GM18868 (cell line): ENCODE results near the gene CHST13.

Experiments used
- ATAC-seq: cut with Tn5 transposase; IDR thresholded peaks from one replicate; pipeline ENCODE4 v1.9.1; 2021; ENCODE audit warnings: mild to moderate bottlenecking, moderate library complexity; ENCODE audit not compliant: unreplicated experiment

Gene CHST13

DNA sequence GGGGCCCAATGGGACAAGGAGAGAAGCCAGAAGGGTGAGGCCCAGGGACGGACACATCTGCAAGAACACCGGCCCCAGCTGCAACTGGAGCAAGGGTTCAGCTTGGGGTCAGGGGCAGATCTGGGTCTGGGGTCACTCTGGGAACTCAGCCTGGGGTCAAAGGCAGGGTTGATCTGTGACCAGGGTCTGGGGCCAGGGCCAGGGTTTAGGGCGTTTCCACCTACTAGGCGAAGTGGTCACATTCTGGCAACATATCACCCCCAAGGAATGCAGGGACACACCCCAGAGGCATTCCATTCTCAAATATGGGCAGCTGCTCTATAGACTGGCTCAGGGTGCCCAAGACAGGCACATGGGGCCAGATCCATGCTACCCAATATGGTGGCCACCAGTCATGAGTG is 15.4 kb upstream of the CHST13 start:
- ATAC-seq = no peak

GRCh38 chr3:126509597-126510307 is 14.2 kb upstream of the CHST13 start:
- no peak for ATAC-seq

DNA sequence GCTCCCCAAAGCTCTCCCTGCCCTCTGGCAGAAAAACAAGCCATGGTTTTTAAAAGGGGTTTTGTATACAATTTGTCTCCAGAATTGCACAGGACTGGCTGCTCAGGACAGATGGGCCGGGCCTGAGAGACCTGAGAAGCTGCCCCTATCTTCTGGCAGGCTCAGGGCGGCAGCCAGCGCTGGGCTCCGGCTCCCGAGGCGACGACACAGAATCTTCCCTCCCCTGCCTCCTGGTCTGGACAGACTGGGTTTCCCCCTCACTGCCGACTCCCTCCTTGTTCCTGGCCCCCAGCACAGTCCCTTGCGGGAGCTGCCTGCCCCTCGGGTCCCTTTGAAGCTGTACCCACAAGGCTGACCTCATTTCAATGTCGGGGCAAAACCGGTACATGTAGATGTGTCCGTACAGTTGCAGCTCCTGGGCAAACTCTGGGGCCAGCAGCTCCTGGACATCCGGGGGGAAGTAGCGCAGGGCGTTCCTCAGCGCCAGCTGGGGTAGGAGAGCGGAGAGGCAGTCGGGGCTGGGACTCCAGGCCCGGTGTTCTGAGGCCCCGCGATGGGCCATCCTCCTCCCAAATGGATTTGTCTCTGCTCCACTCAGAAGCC is 13.5 kb upstream of the CHST13 start:
- no peak for ATAC-seq

- no peak for ATAC-seq
Observed at GRCh38 chr3:126511291-126511690, 12.7 kb upstream of the CHST13 start.

GRCh38 chr3:126512026-126512425 is 11.9 kb upstream of the CHST13 start:
- ATAC-seq = no peak

DNA sequence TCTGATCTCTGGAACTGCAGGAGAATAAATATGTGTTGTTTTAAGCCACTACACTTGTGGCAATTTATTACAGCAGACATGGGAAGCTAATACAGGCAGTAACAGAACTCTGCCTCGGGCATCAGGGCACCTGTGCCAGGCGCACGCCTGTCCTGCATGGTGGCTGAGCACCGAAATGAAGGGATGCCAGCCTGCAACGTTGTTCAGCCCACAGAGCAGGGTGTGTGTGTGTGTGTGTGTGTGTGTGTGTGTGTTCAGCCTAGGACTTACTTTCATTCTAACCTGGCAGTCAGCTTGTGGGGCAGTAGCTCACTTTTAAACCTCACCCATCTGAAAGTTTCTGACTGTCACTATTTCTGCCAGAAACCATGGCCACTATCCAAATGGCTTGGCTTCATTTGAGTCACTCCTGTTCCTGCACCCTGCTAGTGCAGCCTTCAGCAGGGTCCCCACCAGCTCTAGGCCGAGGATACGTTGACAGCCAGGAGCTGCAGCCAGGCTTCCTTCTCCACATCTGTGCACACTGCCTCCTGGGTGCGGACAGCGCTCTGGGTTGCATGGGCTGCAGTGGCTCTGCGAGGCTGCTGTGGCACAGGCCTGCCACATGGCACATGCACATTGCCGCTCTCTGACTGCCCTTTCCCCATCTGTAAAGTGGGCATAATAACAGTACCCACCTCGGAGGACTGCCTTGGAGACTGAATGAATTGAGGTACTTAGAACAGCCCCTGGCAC is 10.9 kb upstream of the CHST13 start:
- ATAC-seq = no peak

DNA sequence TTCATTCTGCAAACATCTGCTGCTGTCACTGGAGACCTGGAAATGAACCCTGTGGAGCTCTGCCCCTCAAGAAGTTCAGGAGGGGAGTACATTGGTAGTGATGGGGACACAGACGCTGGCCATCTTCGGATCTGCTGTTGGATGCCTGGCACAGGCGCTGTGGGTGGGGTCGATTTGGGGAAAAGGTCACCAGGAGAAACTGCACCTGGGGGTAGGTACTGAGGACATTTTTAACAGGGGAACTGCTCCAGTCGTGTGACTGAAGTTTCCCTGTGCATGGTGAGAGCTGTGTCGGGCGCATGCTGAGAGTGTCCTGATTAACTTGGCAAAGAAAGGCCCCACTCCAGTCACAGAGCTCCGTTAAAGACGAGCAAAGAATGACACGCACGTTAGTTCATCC is 9.8 kb upstream of the CHST13 start:
- ATAC-seq = no peak

- no peak for ATAC-seq
Observed at GRCh38 chr3:126515066-126515706, 8.8 kb upstream of the CHST13 start.

- ATAC-seq = no peak
Observed at GRCh38 chr3:126516152-126516935, 7.6 kb upstream of the CHST13 start.

DNA sequence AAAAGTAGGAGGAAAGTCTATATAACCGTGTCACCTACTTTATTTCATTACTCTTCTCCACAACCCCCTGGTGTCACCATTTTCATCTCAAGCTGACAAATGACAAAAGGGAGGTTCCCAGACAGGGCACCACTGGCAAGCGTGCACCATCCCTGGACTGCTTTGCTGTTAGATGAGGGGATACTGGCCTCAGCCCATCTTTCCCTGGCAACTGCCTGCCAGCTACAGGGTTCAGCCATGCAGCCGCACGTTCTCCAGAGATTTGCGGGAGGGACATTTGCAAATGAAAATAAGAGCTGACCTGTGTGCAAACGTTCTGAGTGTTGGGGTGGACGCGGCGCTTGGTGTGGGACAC is 7.0 kb upstream of the CHST13 start:
- ATAC-seq = no peak

DNA sequence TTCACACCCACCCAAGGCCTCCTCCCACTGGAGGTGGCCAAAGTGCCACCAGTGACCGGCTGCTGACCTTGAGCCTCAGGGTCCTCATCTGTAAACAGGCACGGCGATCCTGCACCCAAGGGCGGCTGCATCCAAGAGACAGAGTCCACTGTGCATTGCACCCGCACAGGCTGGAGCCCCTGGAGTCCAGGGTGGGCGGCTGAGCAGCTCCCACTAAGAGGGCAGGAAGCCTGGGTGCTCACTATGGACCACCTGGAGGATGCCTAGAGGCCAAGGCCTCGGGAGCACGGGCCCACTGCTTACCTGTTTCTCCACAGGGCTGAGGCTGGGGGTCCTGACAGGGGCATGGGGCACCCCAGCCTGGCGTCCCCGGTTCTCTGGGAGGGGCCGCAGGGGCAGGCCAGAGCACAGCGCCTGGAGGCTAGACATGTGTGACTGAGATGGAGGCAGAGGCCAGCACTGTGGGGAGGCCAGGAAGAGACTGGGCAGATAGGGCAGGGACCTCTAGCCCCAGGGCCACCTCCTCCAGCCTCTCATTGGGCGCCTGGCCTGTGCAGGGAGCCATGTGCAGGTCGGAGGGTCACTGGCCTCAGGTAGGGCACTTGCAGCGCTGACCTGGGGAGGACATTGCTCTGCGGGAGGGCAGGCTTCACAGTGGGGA is 6.5 kb upstream of the CHST13 start, which contains the start of gene UROC1:
Gene UROC1 (minus strand): TSS at position 483 of the 661 bp plus-strand sequence. CDS start 54 bp downstream, at position 429.
- ATAC-seq = no peak

DNA sequence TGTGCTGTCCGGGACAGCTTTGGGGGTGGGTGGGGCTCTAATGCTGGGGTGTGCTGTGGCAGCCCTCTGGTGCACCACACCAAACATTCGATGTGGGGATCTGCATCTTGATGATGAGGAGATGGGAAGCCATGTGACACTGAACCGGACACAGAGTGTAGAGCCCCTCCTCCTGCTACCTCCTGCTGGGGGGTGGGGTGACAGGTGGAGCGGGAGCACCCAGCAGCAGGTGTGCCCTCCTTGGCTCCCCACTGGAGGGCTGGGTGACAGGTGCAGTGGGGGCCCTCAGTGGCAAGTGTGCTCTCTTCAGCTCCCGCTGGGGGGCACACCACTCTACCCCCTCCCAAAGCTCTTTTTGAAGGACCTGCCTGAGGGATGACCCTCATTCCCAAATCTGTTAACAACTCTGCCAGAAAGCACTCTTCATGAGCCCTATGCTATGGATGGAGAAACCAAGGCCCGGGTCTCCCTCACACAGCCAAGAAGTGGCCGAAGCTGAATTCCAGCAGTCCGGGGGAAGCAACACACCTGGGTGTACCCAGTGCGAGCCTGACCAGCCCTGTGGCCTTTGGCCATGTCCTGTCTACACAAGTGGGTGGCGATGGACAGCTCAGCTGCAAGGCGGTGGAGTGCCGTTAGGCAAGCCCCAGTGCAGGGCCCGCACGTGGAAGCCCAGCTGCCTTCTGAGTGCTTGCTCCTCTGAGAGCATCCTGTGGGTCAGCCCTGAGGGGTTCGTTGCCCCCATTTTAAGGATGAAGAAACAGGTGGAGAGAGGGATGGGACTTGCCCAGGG is 5.8 kb upstream of the CHST13 start:
- no peak for ATAC-seq

- no peak for ATAC-seq
Observed at GRCh38 chr3:126518779-126519177, 5.2 kb upstream of the CHST13 start.

- no peak for ATAC-seq
Observed at GRCh38 chr3:126519506-126520455, 4.2 kb upstream of the CHST13 start.

GRCh38 chr3:126521122-126521891 is 2.6 kb upstream of the CHST13 start:
- ATAC-seq = no peak

- ATAC-seq = no peak
Observed at GRCh38 chr3:126522363-126522788, 1.6 kb upstream of the CHST13 start.

- no peak for ATAC-seq
Observed at GRCh38 chr3:126524429-126524988, 554 bp downstream of the CHST13 start.
